Mammary epithelial cell (primary cell): ENCODE data around the gene TGM5.

Source experiments
- EZH2 ChIP-seq: IDR thresholded peaks from 2 replicates; pipeline ENCODE4 v1.6.1; 2012; ENCODE audit warnings: low read length, inconsistent platforms, borderline replicate concordance
- TF ChIP-seq, protein P1 (sequence below), 2 donors: IDR thresholded peaks in 1 of 2; conservative IDR thresholded peaks in 1 of 2; 2 replicates each; pipeline ENCODE4 v1.5.1; 2011 to 2012; ENCODE audit warnings: inconsistent platforms in 2 of 2, low read length in 2 of 2, mild to moderate bottlenecking in 2 of 2, control low read depth in 1 of 2, low read depth in 1 of 2; ENCODE audit not compliant: insufficient read depth in 1 of 2; ENCODE audit errors: extremely low read depth in 1 of 2

DNA sequence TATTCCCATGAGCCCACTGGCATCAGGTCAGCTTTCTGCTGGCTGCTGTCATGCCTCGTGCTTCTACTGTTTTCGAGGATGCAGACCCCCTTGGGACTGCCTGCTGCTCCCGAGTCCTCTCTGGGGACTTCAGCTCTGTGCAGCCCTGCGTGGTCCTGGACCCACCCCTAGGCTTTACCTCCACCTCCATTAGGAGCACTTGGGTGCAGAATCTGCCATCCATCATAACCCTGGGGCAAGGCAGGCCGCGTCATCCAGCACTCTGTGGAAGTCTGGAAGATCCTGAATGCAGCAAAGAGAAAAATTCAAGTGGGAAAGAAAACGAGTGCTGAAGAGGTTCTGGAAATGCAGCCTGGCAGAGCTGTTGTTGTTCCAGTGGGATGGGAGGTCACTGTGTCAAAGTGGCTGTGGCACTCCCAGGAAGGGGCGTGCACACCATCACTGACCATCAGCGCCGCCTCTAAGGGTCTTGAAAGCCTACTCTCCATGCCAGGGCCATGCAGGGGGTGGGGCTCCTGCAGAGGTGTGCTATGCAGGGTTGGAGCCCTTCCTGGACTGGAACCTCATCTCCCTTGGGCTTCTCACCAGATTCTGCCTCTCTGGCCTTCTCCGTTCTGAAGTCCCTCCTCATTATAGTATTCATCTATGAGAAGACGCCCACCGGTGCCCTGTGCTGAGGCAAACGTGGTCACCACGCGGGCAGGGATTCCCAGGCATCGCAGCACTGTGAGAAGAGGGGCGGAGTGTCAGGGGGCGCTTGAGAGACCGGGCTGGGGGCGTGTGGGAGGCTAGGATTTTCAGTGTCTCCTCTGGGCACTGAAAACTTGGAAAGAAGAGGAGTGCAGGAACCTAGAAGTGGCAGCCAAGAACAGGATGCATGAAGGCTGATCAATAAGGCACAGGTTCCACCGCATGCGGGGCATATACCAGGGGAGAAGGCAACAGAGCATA is 58.4 kb downstream of the TGM5 start:
- TF ChIP-seq, protein P1, sequence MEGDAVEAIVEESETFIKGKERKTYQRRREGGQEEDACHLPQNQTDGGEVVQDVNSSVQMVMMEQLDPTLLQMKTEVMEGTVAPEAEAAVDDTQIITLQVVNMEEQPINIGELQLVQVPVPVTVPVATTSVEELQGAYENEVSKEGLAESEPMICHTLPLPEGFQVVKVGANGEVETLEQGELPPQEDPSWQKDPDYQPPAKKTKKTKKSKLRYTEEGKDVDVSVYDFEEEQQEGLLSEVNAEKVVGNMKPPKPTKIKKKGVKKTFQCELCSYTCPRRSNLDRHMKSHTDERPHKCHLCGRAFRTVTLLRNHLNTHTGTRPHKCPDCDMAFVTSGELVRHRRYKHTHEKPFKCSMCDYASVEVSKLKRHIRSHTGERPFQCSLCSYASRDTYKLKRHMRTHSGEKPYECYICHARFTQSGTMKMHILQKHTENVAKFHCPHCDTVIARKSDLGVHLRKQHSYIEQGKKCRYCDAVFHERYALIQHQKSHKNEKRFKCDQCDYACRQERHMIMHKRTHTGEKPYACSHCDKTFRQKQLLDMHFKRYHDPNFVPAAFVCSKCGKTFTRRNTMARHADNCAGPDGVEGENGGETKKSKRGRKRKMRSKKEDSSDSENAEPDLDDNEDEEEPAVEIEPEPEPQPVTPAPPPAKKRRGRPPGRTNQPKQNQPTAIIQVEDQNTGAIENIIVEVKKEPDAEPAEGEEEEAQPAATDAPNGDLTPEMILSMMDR (conservative IDR thresholded peaks at IDR 0.05 in 1 of 2, IDR thresholded peaks at IDR 0.05 in 1 of 2; ENCODE audit: extremely low read depth in 1 of 2, insufficient read depth in 1 of 2, low read depth in 1 of 2, low read length in 2 of 2), result no peak
- no peak for TF ChIP-seq EZH2
